OCI-LY7 (cell line): Measurements from ENCODE around the gene QRFPR.

Experiments
- EZH2phosphoT487 ChIP-seq: fragments of 200-600 bp; sonication (generic); IDR thresholded peaks from 2 replicates; pipeline ENCODE4 v1.6.1; 2018; ENCODE audit warnings: low read depth, borderline replicate concordance, mild to moderate bottlenecking, mixed run types, antibody characterized with exemption, low read length, moderate library complexity, mixed read lengths
- TF ChIP-seq, protein P1 (sequence below): fragments of 200-600 bp; sonication (generic); conservative IDR thresholded peaks from 2 replicates; pipeline ENCODE4 v1.5.1; 2014; ENCODE audit warnings: mild to moderate bottlenecking, antibody characterized with exemption, low read length, moderate library complexity, mixed read lengths

DNA sequence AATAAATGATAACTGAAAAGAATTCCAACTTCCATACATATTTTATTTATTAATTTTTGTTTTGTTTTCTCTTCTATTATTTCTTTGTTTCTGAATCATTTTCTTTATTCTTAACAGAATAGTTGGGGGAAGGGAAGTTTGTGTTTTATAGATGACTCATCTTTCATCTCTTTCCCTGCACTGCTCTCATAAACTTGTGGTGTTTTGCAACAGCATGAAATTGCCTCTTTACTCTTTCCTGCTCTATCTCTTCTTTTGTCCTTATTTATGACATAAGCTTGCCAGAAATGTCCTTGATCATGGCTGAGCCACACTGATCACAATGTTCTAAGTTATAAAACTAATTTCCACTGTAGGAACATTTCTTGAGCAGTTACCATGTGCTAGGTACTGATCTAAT is 22.3 kb downstream of the QRFPR start:
- TF ChIP-seq, protein P1, sequence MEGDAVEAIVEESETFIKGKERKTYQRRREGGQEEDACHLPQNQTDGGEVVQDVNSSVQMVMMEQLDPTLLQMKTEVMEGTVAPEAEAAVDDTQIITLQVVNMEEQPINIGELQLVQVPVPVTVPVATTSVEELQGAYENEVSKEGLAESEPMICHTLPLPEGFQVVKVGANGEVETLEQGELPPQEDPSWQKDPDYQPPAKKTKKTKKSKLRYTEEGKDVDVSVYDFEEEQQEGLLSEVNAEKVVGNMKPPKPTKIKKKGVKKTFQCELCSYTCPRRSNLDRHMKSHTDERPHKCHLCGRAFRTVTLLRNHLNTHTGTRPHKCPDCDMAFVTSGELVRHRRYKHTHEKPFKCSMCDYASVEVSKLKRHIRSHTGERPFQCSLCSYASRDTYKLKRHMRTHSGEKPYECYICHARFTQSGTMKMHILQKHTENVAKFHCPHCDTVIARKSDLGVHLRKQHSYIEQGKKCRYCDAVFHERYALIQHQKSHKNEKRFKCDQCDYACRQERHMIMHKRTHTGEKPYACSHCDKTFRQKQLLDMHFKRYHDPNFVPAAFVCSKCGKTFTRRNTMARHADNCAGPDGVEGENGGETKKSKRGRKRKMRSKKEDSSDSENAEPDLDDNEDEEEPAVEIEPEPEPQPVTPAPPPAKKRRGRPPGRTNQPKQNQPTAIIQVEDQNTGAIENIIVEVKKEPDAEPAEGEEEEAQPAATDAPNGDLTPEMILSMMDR = no peak
- no peak for TF ChIP-seq EZH2phosphoT487
